Right kidney (tissue), 1 donor: ENCODE measurements around the gene TRAPPC2B.
A peak's percentile ranks its signal among the peaks of the same experiment; 100 is the strongest.
"Not testable (repeated sequence)": the region's sequence is repeated elsewhere in the genome, so short reads cannot be mapped to it uniquely, and the experiment has no call there.

Source experiments
- DNase-seq: peaks from one replicate; pipeline ENCODE4 v3.0.0-alpha.2; 2016

TRAPPC2B gene

GRCh38 chr19:57363688-57364181 is 384 bp downstream of the TRAPPC2B start:
- peak; percentile 49 for DNase-seq

GRCh38 chr19:57366776-57367175 is 3.4 kb downstream of the TRAPPC2B start:
- no peak for DNase-seq

GRCh38 chr19:57374179-57374578 is 10.8 kb downstream of the TRAPPC2B start:
- no peak for DNase-seq

GRCh38 chr19:57374647-57375046 is 11.3 kb downstream of the TRAPPC2B start:
- not testable (repeated sequence) for DNase-seq

- DNase-seq: no peak
Measured at GRCh38 chr19:57376151-57376550, 12.8 kb downstream of the TRAPPC2B start.

GRCh38 chr19:57377498-57378146 is 14.3 kb downstream of the TRAPPC2B start:
- DNase-seq: no peak

GRCh38 chr19:57380923-57381322 is 17.6 kb downstream of the TRAPPC2B start:
- DNase-seq: no peak

GRCh38 chr19:57382806-57383488 is 19.6 kb downstream of the TRAPPC2B start:
- DNase-seq: no peak

GRCh38 chr19:57389194-57389729 is 25.9 kb downstream of the TRAPPC2B start:
- DNase-seq: no peak

- peak; percentile 85 for DNase-seq
Measured at GRCh38 chr19:57389730-57390598, 26.6 kb downstream of the TRAPPC2B start, which contains the start of gene ZNF548. TSS of gene ZNF548 (plus strand) at chr19:57389854. CDS start at chr19:57390100, 246 bp downstream.

GRCh38 chr19:57395710-57396109 is 32.4 kb downstream of the TRAPPC2B start:
- no peak for DNase-seq

- DNase-seq: no peak
Measured at GRCh38 chr19:57398868-57399267, 35.5 kb downstream of the TRAPPC2B start.

GRCh38 chr19:57403737-57404563 is 40.6 kb downstream of the TRAPPC2B start:
- DNase-seq: no peak

- DNase-seq: peak; percentile 47
Measured at GRCh38 chr19:57406516-57407123, 43.3 kb downstream of the TRAPPC2B start.

- peak; percentile 75 for DNase-seq
Measured at GRCh38 chr19:57410877-57411671, 47.7 kb downstream of the TRAPPC2B start, which contains the start of gene ZNF17. TSS of gene ZNF17 (plus strand) at chr19:57411161. CDS start at chr19:57413616, 2,455 bp downstream.
